ENCODE results near the gene SFT2D1.

The SFT2D1 gene

DNA sequence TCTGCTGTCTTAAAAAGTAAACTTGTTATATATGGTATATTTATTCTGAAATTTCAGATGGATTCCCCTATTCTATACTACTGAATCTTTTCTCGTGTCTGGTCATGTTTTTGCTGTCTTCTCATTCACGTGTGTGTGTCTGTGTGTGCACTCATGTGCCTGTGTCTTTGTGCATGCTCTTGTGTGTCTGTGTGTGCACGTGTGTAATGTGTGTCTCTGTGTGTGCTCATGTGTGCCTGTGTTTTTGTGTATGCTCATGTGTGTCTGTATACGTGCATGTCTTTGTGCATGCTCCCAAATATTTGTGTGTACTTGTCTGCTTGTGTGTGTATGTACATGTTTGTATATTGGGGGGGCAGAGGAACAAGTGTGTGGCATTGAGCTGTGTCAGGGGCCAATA, 68.2 kb downstream of the SFT2D1 start:
- DNase-seq: no peak

DNA sequence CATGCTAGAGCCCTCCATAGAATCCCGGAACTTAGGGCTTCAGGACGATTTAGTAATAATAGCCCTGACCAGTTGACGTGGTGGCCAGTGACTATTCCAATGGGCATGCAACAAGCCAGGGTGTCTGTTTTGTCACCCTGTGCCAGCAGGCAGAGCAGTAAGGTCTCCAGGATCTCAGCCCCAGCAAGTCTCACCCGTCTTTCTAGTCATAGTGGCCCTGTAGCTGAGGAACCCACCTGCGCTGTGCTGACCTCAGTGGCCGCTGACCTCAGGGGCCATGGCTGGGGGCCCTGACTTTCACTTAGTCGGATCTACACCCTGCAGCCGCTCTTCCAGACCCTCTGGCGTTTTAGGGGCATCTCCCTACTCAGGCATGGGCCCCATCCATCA, 71.0 kb downstream of the SFT2D1 start:
- no peak for DNase-seq

DNA sequence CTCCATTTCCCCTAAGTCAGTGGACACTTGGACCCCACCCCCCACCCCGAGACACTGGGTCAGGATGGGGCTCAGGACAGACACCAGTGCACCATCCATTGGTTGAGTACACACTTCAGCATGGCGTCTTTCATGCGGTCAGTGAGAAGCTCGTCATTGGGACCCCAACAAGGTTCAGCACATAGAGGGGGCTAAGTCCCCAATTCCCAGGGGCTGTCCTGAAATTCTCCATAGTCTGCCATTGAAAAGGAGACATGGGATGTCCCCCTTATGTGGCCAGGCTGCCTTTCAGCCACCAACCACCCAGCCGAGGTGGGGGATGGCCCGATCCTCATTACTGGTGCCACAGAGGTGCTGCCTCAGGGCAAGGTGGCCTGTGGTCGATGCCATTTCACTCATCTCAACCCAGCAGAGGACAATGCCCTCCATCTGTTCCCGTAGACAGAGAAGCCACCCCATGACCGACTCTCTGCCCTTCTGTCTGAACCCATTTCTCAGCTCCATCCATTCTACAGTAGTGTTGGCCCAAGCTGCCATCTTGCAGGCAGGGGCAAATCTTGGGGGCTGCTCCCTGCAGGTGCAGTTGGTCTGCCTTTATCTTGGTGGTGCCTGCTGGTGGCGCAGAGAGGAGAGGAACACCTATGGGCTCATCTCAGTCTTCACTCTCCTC, 71.5 kb downstream of the SFT2D1 start:
- DNase-seq: no peak
